Measurements from ENCODE around the gene PHYHIPL.

GRCh38 chr10:59216178-59216869 is 39.9 kb downstream of the PHYHIPL start:
- TF ChIP-seq EZH2 (IDR thresholded peaks at IDR 0.05; ENCODE audit: insufficient read depth, poor library complexity, severe bottlenecking) (no peak), EZH2phosphoT487 (IDR thresholded peaks at IDR 0.05; ENCODE audit: insufficient read depth, low read depth) (no peak)
